Measurements from ENCODE around the gene KIAA1191. TPM values are rescaled to one million over a fixed set of nuclear protein-coding genes. Genes with fewer than 3 reads are reported as not detected.

Gene KIAA1191
- total RNA-seq, 1 experiment from 2014 or later: 128 TPM

DNA sequence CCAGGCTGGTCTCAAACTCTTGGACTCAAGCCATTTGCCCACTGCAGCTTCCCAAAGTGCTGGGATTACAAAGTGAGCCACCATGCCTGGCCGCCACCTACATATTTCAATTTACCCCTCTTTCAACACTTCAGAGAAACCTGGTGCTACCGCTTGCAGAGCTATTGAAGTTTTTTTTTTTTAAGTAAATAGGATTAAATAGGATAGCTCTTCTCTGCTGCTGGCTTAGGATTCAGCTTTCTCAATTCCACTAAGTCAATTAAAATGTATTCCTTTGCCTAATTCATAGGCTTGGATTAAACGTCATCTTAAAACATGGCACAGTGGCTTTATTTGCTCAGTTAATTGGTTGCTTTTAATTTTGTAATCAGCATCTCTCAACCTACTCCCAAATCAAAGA lies 41.0 kb downstream of the KIAA1191 start:
- Histone ChIP-seq H3K9ac (ENCODE audit: extremely low read depth, insufficient read length, low read length) (no peak overlapping the region), H3K9me3 (ENCODE audit: control insufficient read depth, low read depth, low read length) (no peaks in the 10 kb centered on the region), H3K79me1 (ENCODE audit: insufficient read depth, low read depth, low read length, poor library complexity, severe bottlenecking) (no peaks in the 10 kb centered on the region), H2BK20ac (ENCODE audit: low read depth, low read length, poor library complexity, severe bottlenecking) (no peak overlapping the region), H2AFZ (ENCODE audit: low read length) (no peak overlapping the region), H3K4me1 (ENCODE audit: insufficient read depth, low read length) (no peaks in the 10 kb centered on the region), H3K56ac (ENCODE audit: insufficient read length, low read depth, low read length) (no peak overlapping the region), H2BK5ac (ENCODE audit: insufficient read length, low read length) (no peak overlapping the region), H2BK120ac (ENCODE audit: low read depth, low read length, poor library complexity, severe bottlenecking) (no peak overlapping the region), H3K14ac (ENCODE audit: insufficient read depth, low read length) (no peak overlapping the region), H4K5ac (ENCODE audit: insufficient read length, low read depth, low read length) (no peak overlapping the region), H4K8ac (replicated peaks; ENCODE audit: insufficient read length, low read depth, low read length) (no peak overlapping the region), H3K23me2 (ENCODE audit: insufficient read length, low read depth, low read length, poor library complexity, severe bottlenecking) (no peaks in the 10 kb centered on the region), H2AK5ac (ENCODE audit: insufficient read length, low read length) (no peak overlapping the region), H3K27me3 (ENCODE audit: insufficient read depth, low read length) (no peaks in the 10 kb centered on the region), H4K20me1 (ENCODE audit: control insufficient read depth, insufficient read depth, insufficient read length) (no peaks in the 10 kb centered on the region), H3K18ac (ENCODE audit: insufficient read length, low read depth, low read length) (no peak overlapping the region), H3K79me2 (ENCODE audit: insufficient read depth, low read length) (no peaks in the 10 kb centered on the region), H4K91ac (ENCODE audit: insufficient read length, low read depth, low read length) (no peak overlapping the region), H3K4ac (ENCODE audit: low read depth, low read length) (no peak overlapping the region), H3K27ac (ENCODE audit: insufficient read length, low read depth, low read length) (no peak overlapping the region), H2BK15ac (ENCODE audit: low read depth, low read length) (no peak overlapping the region), H3K23ac (ENCODE audit: insufficient read length, low read depth, low read length) (no peak overlapping the region), H3T11ph (ENCODE audit: low read length) (no peak overlapping the region), H3K4me2 (ENCODE audit: insufficient read depth, insufficient read length, low read length) (no peak overlapping the region), H2BK12ac (ENCODE audit: insufficient read length, low read depth, low read length) (no peak overlapping the region)
- Mint-ChIP-seq H3K4me1 (peaks cover 0 to 4% of the 10 kb centered on the region in 2 experiments; a peak in 2 of 4 replicates), H3K27me3 (ENCODE audit: low read depth) (no peaks in the 10 kb centered on the region), H3K4me3 (no peak overlapping the region), H3K27ac (peak overlapping the region in 1 of 3 experiments; percentile 6; a peak in 1 of 7 replicates), H3K36me3 (ENCODE audit: insufficient read depth in 1 of 3, low read depth in 3 of 3) (peaks cover 15 to 25% (median 15%) of the 10 kb centered on the region in 3 experiments; a peak in 6 of 7 replicates), H3K9me3 (no peaks in the 10 kb centered on the region)
- TF ChIP-seq, protein P1, sequence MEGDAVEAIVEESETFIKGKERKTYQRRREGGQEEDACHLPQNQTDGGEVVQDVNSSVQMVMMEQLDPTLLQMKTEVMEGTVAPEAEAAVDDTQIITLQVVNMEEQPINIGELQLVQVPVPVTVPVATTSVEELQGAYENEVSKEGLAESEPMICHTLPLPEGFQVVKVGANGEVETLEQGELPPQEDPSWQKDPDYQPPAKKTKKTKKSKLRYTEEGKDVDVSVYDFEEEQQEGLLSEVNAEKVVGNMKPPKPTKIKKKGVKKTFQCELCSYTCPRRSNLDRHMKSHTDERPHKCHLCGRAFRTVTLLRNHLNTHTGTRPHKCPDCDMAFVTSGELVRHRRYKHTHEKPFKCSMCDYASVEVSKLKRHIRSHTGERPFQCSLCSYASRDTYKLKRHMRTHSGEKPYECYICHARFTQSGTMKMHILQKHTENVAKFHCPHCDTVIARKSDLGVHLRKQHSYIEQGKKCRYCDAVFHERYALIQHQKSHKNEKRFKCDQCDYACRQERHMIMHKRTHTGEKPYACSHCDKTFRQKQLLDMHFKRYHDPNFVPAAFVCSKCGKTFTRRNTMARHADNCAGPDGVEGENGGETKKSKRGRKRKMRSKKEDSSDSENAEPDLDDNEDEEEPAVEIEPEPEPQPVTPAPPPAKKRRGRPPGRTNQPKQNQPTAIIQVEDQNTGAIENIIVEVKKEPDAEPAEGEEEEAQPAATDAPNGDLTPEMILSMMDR (conservative IDR thresholded peaks at IDR 0.05): no peak
- DNase-seq: no peak
- WGBS (ENCODE audit: extremely low coverage, insufficient read length, low lambda C conversion rate): no CpG with 5 or more reads among the region's 3 CpGs

Data from H9 (cell line).